Measurements from ENCODE around the gene CLK2. TPM values are rescaled to one million over a fixed set of nuclear protein-coding genes. Genes with fewer than 3 reads are reported as not detected.

Gene CLK2
- total and polyA plus RNA-seq, 2 of the 8 experiments (the other 6 are each of a cell fraction or from before 2014, with no cell fraction given) = 62.2 to 76.0 TPM

GRCh38 chr1:155308493-155309422 lies 35.5 kb upstream of the CLK2 start, which contains the start of gene FDPS:
TSS of gene FDPS (plus strand) at chr1:155308866. CDS start at chr1:155309790, 924 bp downstream.
- ChIA-PET CTCF (ENCODE audit: partially characterized antibody) (interaction anchor here (1.3 to 6.4 kb wide), 12 partner anchors 9 to 67 kb away, joined by 5 to 103 read pairs (median 14); partner anchors contain the start of genes HCN3 and RUSC1), POLR2A (ENCODE audit: partially characterized antibody) (interaction anchor here (0.7 to 2.1 kb wide), 14 partner anchors 10 to 115 kb away, joined by 3 to 14 read pairs (median 4); partner anchors contain the start of genes CLK2, RUSC1 and SCAMP3)
- Histone ChIP-seq H3K27me3 (replicated peaks in 1 of 4; ENCODE audit: control insufficient read depth in 3 of 4, extremely low read depth in 1 of 4, insufficient read depth in 3 of 4, low read length in 3 of 4) (no peaks in the 10 kb centered on the region; a peak in 1 of 7 replicates), H3K23ac (ENCODE audit: insufficient read length) (no peak within 1 kb of the TSS), H3K79me2 (ENCODE audit: control insufficient read depth in 1 of 2, insufficient read depth in 2 of 2, low read length in 2 of 2) (peaks cover 8 to 36% of the 10 kb centered on the region in 2 experiments), H2AFZ (ENCODE audit: low read length) (0 out of 2 replicates have a peak within 1 kb of the TSS, but pooled peaks have one; percentile 47), H3K4me3 (ENCODE audit: extremely low read depth in 1 of 4, insufficient read depth in 2 of 4, low read depth in 3 of 4, low read length in 4 of 4) (peak within 1 kb of the TSS; percentile 79 to 100 (median 89)), H2BK20ac (ENCODE audit: low read length) (peak within 1 kb of the TSS; percentile 15; the same call in 1 of the 2 replicates), H3K79me1 (ENCODE audit: low read depth, low read length) (peaks cover 16% of the 10 kb centered on the region; the same call in 1 of the 2 replicates), H2BK120ac (replicated peaks; ENCODE audit: low read depth, low read length) (peak within 1 kb of the TSS; percentile 91), H3K4me2 (ENCODE audit: insufficient read depth in 1 of 2, low read depth in 2 of 2, low read length in 2 of 2) (peak within 1 kb of the TSS; percentile 83 to 84), H3K9me3 (ENCODE audit: insufficient read depth in 2 of 2, low read depth in 1 of 2, low read length in 1 of 2) (no peaks in the 10 kb centered on the region), H3K56ac (replicated peaks; ENCODE audit: insufficient read length, low read depth, low read length) (peak within 1 kb of the TSS; percentile 91), H3K4me1 (replicated peaks in 1 of 4; ENCODE audit: control insufficient read depth in 3 of 4, insufficient read depth in 4 of 4, low read length in 3 of 4) (peaks cover 0 to 8% (median 4%) of the 10 kb centered on the region in 4 experiments; a peak in 6 of 7 replicates), H3K23me2 (ENCODE audit: low read depth, low read length) (peaks cover 9% of the 10 kb centered on the region), H2BK5ac (ENCODE audit: low read depth, low read length) (peak within 1 kb of the TSS; percentile 96), H4K91ac (replicated peaks; ENCODE audit: insufficient read length, low read length) (peak within 1 kb of the TSS; percentile 96), H4K8ac (ENCODE audit: extremely low read depth, insufficient read depth, low read length) (peak within 1 kb of the TSS; percentile 88), H3K18ac (ENCODE audit: extremely low read depth, low read length) (peak within 1 kb of the TSS; percentile 89), H2BK12ac (ENCODE audit: low read depth, low read length) (peak within 1 kb of the TSS; percentile 77), H2BK15ac (ENCODE audit: low read length) (peak within 1 kb of the TSS; percentile 85; the same call in 1 of the 2 replicates), H4K5ac (ENCODE audit: insufficient read length, low read depth, low read length) (peak within 1 kb of the TSS; percentile 82), H4K20me1 (replicated peaks in 1 of 2; ENCODE audit: control insufficient read depth in 1 of 2, insufficient read depth in 2 of 2, low read length in 2 of 2) (peaks cover 5 to 20% of the 10 kb centered on the region in 2 experiments), H3K27ac (ENCODE audit: low read depth, low read length) (peak within 1 kb of the TSS; percentile 65), H3K36me3 (ENCODE audit: control insufficient read depth in 2 of 4, insufficient read depth in 4 of 4, low read length in 3 of 4) (peaks cover 3 to 27% (median 13%) of the 10 kb centered on the region in 4 experiments; a peak in 6 of 8 replicates), H3K9ac (replicated peaks in 1 of 4; ENCODE audit: extremely low read depth in 1 of 4, low read depth in 3 of 4, low read length in 3 of 4) (peak within 1 kb of the TSS; percentile 82 to 88 (median 85)), H3K14ac (ENCODE audit: insufficient read length) (peak within 1 kb of the TSS; percentile 2), H2AK5ac (ENCODE audit: low read depth, low read length) (peak within 1 kb of the TSS; percentile 42; the same call in 1 of the 2 replicates), H3K4ac (replicated peaks; ENCODE audit: insufficient read length, low read depth, low read length) (peak within 1 kb of the TSS; percentile 93)
- FAIRE-seq (peak; percentile 32), DNase-seq (ENCODE audit: low read depth in 1 of 2, low spot score in 2 of 2) (peak; percentile 89 to 97)
- 1% methylated on average over 51 of the region's 51 CpGs; no CpG with 5 or more reads in 1 of the 2 experiments for WGBS, 2 experiments (ENCODE audit: extremely low coverage in 1 of 2, insufficient coverage in 1 of 2, insufficient read length in 1 of 2, insufficient replicate concordance in 2 of 2, low coverage in 1 of 2, low lambda C conversion rate in 2 of 2, missing lambda C conversion rate in 1 of 2)
- TF ChIP-seq POLR2A (IDR thresholded peaks at IDR 0.05; ENCODE audit: control extremely low read depth in 1 of 2, low read depth in 2 of 2, low read length in 2 of 2) (peak; percentile 85 to 91), SRF (IDR thresholded peaks at IDR 0.05; ENCODE audit: low read depth, low read length) (no peak), SIX5 (IDR thresholded peaks at IDR 0.05; ENCODE audit: low read depth, low read length) (peak; percentile 65), CTBP2 (IDR thresholded peaks at IDR 0.05; ENCODE audit: borderline replicate concordance, insufficient read depth, insufficient read length, low read length) (no peak), CBX8 (IDR thresholded peaks at IDR 0.05; ENCODE audit: borderline replicate concordance, low read depth, low read length) (no peak), CHD2 (IDR thresholded peaks at IDR 0.05; ENCODE audit: low read length) (peak; percentile 92), BACH1 (IDR thresholded peaks at IDR 0.05; ENCODE audit: low read length) (peak; percentile 95), CREB1 (IDR thresholded peaks at IDR 0.05) (peak; percentile 96), KDM4A (IDR thresholded peaks at IDR 0.05; ENCODE audit: low read depth, low read length, severe bottlenecking) (no peak), POU5F1 (IDR thresholded peaks at IDR 0.05; ENCODE audit: low read depth, low read length) (no peak), EGR1 (IDR thresholded peaks at IDR 0.05; ENCODE audit: borderline replicate concordance, low read depth, low read length) (no peak)

Data from H1 (cell line).